Measurements from ENCODE around the gene KDM1A.

GRCh38 chr1:23013657-23014056 lies 5.6 kb upstream of the KDM1A start:
- TF ChIP-seq CTCF (IDR thresholded peaks at IDR 0.05; ENCODE audit: insufficient read depth, low read length) = no peak
- peak; percentile 62; the same call in 1 of the 2 replicates for TF ChIP-seq SPI1 (IDR thresholded peaks at IDR 0.05; ENCODE audit: borderline replicate concordance, low read depth)
- TF ChIP-seq POLR2AphosphoS5 (IDR thresholded peaks at IDR 0.05; ENCODE audit: low read depth) = peak; percentile 65
- no peak for TF ChIP-seq REST (IDR thresholded peaks at IDR 0.05; ENCODE audit: insufficient replicate concordance, low read depth)
- no peak for TF ChIP-seq GABPA (IDR thresholded peaks at IDR 0.05; ENCODE audit: low read depth)
